ENCODE measurements around the gene SNX33.

- no peak for TF ChIP-seq CTCF (IDR thresholded peaks at IDR 0.05; ENCODE audit: low read length)
- no peak for TF ChIP-seq EZH2 (IDR thresholded peaks at IDR 0.05; ENCODE audit: borderline replicate concordance, low read length)
Measured at GRCh38 chr15:75687486-75688277, 40.0 kb downstream of the SNX33 start.

Data from OCI-LY1 (cell line).